Measurements from ENCODE around the gene CYP8B1. TPM values are rescaled to one million over a fixed set of nuclear protein-coding genes. Genes with fewer than 3 reads are reported as not detected.

CYP8B1 gene
- polyA plus RNA-seq, 3 donors, result 0.01 TPM; not detected in 2

GRCh38 chr3:42836150-42837123, 39.2 kb downstream of the CYP8B1 start:
- Histone ChIP-seq H3K9me3 (replicated peaks in 1 of 2; ENCODE audit: control insufficient read depth in 1 of 2, insufficient read depth in 1 of 2, low read length in 2 of 2) (no peaks in the 10 kb centered on the region), H3K27ac (ENCODE audit: low read depth in 1 of 2, low read length in 2 of 2) (no peak overlapping the region), H3K27me3 (ENCODE audit: control insufficient read depth in 2 of 2, insufficient read depth in 2 of 2, low read length in 2 of 2) (no peaks in the 10 kb centered on the region), H3K4me1 (ENCODE audit: control insufficient read depth in 1 of 2, insufficient read depth in 2 of 2, low read length in 2 of 2) (no peaks in the 10 kb centered on the region), H3K4me2 (replicated peaks; ENCODE audit: extremely low read depth, low read length, poor library complexity, severe bottlenecking) (no peak overlapping the region), H2AFZ (ENCODE audit: insufficient read depth, low read depth, low read length, poor library complexity, severe bottlenecking) (no peak overlapping the region), H3K79me2 (ENCODE audit: insufficient read depth, low read length) (no peaks in the 10 kb centered on the region), H3K36me3 (replicated peaks in 1 of 2; ENCODE audit: control insufficient read depth in 1 of 2, insufficient read depth in 2 of 2, low read length in 2 of 2) (no peaks in the 10 kb centered on the region), H3K4me3 (replicated peaks in 1 of 3; ENCODE audit: low read depth in 2 of 3, low read length in 3 of 3) (no peak overlapping the region), H4K20me1 (ENCODE audit: insufficient read depth, low read length) (no peaks in the 10 kb centered on the region), H3K9ac (ENCODE audit: insufficient read depth, low read length, poor library complexity, severe bottlenecking) (no peak overlapping the region)
- H3K4me3 Mint-ChIP-seq, result no peak overlapping the region
- intact Hi-C loops (cut with micrococcal nuclease), result loop anchor here in 1 of 2 donors (10.0 kb wide), 1 partner anchor 52 kb away; no protein-coding TSS in a partner anchor
- H3K36me3 Mint-ChIP-seq, result no peaks in the 10 kb centered on the region
- no peak overlapping the region for H3K27ac Mint-ChIP-seq
- TF ChIP-seq, protein P1, sequence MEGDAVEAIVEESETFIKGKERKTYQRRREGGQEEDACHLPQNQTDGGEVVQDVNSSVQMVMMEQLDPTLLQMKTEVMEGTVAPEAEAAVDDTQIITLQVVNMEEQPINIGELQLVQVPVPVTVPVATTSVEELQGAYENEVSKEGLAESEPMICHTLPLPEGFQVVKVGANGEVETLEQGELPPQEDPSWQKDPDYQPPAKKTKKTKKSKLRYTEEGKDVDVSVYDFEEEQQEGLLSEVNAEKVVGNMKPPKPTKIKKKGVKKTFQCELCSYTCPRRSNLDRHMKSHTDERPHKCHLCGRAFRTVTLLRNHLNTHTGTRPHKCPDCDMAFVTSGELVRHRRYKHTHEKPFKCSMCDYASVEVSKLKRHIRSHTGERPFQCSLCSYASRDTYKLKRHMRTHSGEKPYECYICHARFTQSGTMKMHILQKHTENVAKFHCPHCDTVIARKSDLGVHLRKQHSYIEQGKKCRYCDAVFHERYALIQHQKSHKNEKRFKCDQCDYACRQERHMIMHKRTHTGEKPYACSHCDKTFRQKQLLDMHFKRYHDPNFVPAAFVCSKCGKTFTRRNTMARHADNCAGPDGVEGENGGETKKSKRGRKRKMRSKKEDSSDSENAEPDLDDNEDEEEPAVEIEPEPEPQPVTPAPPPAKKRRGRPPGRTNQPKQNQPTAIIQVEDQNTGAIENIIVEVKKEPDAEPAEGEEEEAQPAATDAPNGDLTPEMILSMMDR (IDR thresholded peaks at IDR 0.05), result no peak
- peaks cover 0 to 2% (median 1%) of the 10 kb centered on the region in 3 donors for H3K27me3 Mint-ChIP-seq (ENCODE audit: low read depth in 3 of 3)
- WGBS (ENCODE audit: insufficient coverage), result 95% methylated on average over 3 of the region's 5 CpGs
- no peak for DNase-seq
- no peaks in the 10 kb centered on the region for H3K9me3 Mint-ChIP-seq
- peaks cover 8% of the 10 kb centered on the region for H3K4me1 Mint-ChIP-seq

DNA sequence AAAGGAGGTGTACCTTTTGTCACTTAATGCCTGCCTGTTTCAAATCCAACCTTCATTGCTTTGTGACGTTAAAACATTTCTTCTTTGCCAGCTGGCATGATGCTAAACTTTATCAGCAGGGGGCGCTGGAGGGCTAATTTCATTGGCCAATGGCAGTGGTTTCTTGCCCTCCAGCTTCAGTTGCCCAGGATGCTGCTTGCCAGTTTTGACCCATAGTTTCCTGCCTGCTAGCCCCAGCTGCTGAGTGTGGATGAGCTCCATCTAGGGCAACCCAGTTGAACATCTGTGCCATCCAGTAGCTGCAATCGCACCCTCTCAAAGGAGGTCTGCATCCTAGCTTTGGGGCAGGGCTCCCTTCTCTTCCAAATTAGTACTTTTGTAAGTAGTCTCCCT, 44.4 kb downstream of the CYP8B1 start:
- peak; percentile 65 to 81 (median 73) for DNase-seq
- Mint-ChIP-seq H3K27ac (no peak overlapping the region), H3K4me3 (no peak overlapping the region), H3K4me1 (peaks cover 6% of the 10 kb centered on the region), H3K9me3 (no peaks in the 10 kb centered on the region), H3K36me3 (no peaks in the 10 kb centered on the region), H3K27me3 (ENCODE audit: low read depth in 3 of 3) (peaks cover 1 to 4% (median 1%) of the 10 kb centered on the region in 3 donors)
- H3K36me3 ChIP-seq (replicated peaks in 1 of 2; ENCODE audit: control insufficient read depth in 1 of 2, insufficient read depth in 2 of 2, low read length in 2 of 2), result no peaks in the 10 kb centered on the region
- H3K4me2 ChIP-seq (replicated peaks; ENCODE audit: extremely low read depth, low read length, poor library complexity, severe bottlenecking), result no peak overlapping the region
- no peak overlapping the region for H3K27ac ChIP-seq (ENCODE audit: low read depth in 1 of 2, low read length in 2 of 2)
- no peak overlapping the region for H3K4me3 ChIP-seq (replicated peaks in 1 of 3; ENCODE audit: low read depth in 2 of 3, low read length in 3 of 3)
- no peaks in the 10 kb centered on the region for H3K9me3 ChIP-seq (replicated peaks in 1 of 2; ENCODE audit: control insufficient read depth in 1 of 2, insufficient read depth in 1 of 2, low read length in 2 of 2)
- TF ChIP-seq, protein P1 (IDR thresholded peaks at IDR 0.05), result peak; percentile 90
- H3K4me1 ChIP-seq (ENCODE audit: control insufficient read depth in 1 of 2, insufficient read depth in 2 of 2, low read length in 2 of 2), result no peaks in the 10 kb centered on the region
- no peaks in the 10 kb centered on the region for H3K27me3 ChIP-seq (ENCODE audit: control insufficient read depth in 2 of 2, insufficient read depth in 2 of 2, low read length in 2 of 2)
- intact Hi-C loops (cut with micrococcal nuclease), result loop anchor here (2.0 to 10.0 kb wide), 2 partner anchors 47 to 49 kb away; no protein-coding TSS in a partner anchor
- 0% methylated on average over 1 of the region's 3 CpGs for WGBS (ENCODE audit: insufficient coverage)
- H3K79me2 ChIP-seq (ENCODE audit: insufficient read depth, low read length), result no peaks in the 10 kb centered on the region
- no peak overlapping the region for H2AFZ ChIP-seq (ENCODE audit: insufficient read depth, low read depth, low read length, poor library complexity, severe bottlenecking)
- no peaks in the 10 kb centered on the region for H4K20me1 ChIP-seq (ENCODE audit: insufficient read depth, low read length)
- no peak overlapping the region for H3K9ac ChIP-seq (ENCODE audit: insufficient read depth, low read length, poor library complexity, severe bottlenecking)
